ENCODE results near the gene CREG2. TPM values are rescaled to one million over a fixed set of nuclear protein-coding genes. Genes with fewer than 3 reads are reported as not detected.
"Not testable (repeated sequence)": the region's sequence is repeated elsewhere in the genome, so short reads cannot be mapped to it uniquely, and the experiment has no call there.

The CREG2 gene
- polyA plus RNA-seq, 12 donors = 2.2 to 5.1 (median 3.8) TPM; not detected in 2

GRCh38 chr2:101375653-101376052, 11.7 kb downstream of the CREG2 start:
- no peak for DNase-seq

DNA sequence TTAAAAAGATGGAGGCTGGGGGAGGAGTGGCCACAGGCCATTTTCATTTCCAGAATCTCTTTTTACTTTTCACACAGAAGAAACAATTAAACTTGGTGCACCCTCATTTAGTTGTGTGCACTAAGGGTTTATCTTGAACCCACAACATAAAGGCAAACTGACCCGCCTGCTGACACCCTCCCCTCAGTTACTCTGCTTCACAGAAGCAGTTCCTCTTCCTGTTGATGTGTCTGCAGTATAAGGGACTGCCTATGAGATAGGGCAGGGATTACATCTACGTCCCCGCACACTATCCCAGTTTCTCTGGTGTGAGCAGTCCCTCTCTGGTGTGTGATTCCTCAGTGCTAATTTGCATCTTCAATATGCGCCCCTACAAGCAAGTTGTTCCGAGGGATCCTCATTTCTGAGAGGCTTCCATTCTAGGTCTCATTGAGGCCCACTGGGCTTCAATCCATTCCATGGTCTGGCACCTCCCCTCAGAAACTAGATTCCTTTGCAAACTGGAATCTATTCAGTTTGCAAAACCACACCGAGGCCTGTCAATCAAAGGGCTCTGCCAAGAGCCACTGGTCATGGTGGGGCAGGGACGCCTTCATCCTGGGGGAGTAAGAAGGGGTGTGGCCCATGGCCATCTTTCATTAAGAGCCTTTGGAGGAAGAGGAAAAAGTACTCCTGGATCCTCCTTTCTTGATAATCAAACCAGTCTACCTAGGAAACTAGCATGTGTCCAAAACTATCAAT, 12.3 kb downstream of the CREG2 start:
- DNase-seq = no peak

- DNase-seq = no peak
These were observed 14.5 kb downstream of the CREG2 start for GRCh38 chr2:101372792-101373191.

- DNase-seq = no peak
These were observed 15.7 kb downstream of the CREG2 start for GRCh38 chr2:101371636-101372035.

- DNase-seq = no peak
These were observed 18.2 kb downstream of the CREG2 start for GRCh38 chr2:101369100-101369499.

GRCh38 chr2:101368376-101368775, 18.9 kb downstream of the CREG2 start:
- DNase-seq = no peak

GRCh38 chr2:101367508-101367907, 19.8 kb downstream of the CREG2 start:
- no peak for DNase-seq

- DNase-seq = no peak
These were observed 22.4 kb downstream of the CREG2 start for GRCh38 chr2:101364878-101365277.

GRCh38 chr2:101362777-101363176, 24.5 kb downstream of the CREG2 start:
- DNase-seq = no peak

DNA sequence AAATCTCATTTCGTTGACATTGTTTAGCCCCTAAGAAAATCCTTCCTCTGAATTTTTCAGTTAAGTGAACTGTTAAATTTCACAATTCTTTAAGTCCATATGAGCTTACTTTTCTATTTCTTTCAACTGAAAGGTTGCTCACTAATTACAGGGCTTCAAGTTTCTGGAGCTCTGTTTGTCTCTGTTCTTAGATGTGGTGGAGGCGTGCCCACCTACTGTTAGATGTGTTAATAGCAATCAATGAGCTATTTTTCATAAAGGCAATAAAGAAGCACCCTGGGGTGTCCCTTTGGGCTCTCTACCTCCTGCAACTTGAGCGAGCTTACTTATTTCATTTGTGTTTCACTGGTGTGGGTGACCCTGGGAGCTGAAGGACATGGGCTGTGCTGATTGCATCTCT, 25.0 kb downstream of the CREG2 start:
- no peak for DNase-seq

DNA sequence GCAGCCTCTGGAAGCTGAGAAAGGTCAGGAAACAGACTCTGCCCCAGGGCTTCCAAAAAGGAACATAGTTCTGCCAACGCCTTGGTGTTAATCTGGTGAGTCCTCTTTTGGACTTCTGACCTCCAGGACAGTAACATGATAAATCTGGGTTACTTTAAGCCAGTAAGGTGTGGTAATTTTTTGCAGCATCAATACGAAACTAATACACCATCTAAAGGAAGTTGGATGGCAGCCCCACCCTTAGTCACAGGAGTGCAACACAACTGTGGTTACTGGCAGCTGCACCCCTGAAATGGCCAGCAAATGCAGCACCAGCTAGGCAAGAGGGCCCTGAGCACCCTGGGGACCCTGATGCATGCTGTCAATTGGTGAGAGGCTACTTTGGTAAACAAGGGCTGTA, 25.8 kb downstream of the CREG2 start:
- no peak for DNase-seq

- no peak for DNase-seq
These were observed 26.2 kb downstream of the CREG2 start for GRCh38 chr2:101361121-101361520.

GRCh38 chr2:101360232-101360631, 27.1 kb downstream of the CREG2 start:
- DNase-seq = no peak

DNA sequence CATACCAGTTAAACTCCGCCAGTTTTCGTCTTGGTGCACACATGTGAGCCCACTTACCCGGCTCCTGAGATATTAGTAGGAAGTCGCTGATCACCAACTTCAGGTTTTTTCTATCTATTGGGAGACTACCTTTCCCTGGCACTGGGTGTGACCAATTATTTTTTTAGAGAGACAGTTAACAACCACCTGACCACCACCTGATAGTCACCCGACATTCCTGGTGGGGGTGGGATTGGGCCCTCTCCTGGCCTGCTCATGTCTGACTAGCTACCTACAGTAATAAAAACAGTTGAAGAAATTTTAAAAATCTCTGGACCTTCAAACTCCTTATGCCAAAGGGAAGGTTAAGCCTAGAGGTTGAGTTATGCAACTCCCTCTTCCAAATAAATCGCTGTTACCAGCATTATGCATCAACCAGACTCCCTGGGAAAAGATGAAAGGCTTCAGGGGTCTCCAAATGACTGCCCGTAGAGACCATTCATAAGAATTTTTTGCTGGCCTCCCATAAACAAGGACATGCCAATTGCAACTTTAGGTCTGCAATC, 27.8 kb downstream of the CREG2 start:
- no peak for DNase-seq

DNA sequence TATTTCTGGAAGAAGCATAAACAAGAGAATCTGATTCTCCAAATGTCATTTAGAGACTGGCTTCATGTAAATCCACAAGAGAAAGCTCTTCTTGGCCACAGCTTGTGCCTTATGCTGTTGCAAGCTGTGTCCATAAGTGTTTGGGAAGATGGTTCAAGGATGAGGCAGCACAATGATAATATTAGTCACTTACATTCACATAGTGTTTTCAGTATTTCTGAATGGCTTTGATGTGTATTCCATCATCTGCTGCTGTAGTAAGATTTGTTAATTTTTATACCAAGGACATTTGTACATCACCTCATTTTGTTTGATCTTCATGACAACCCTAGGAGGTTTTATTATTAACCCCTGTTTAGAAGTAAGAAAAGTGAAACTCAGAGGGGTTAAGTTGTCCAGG, 29.9 kb downstream of the CREG2 start:
- no peak for DNase-seq

DNA sequence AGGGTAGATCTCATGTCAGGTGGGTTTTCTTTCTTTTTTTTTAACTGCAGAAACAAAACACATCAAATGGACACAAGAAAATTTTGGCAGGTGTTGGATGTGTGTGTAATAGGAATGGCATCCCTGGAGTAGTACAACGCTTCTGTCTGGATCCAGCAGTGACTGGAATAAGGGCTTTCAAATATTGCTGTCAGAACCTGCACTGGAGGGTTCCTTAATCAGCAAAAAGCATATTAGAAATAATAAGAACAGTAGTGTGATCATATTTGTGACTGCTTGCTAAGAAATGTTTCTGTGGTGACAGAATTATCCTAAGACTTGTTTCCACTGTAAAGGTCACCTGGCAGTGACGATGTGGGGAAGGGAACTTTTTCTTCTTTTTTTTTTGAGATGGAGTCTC, 30.8 kb downstream of the CREG2 start:
- no peak for DNase-seq

DNA sequence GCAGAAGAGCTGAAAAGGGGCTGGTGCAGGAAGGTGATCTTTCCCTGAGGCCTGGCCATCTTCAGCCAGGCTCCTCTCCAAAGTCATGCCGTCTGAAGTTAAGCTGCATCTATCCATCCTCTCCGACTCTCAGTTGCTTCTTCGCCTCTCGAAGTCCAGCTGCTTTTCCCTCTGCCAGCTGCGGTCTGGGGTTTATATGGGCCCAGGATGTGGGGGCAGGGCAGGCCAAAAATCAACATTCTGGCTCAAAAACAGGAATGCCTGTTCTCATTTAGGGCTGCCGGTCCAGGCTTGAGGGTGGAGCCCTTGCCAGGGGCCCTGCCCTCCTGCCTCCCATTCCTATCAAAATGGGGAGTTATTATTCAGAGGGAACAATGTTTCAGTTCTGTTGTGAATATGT, 31.2 kb downstream of the CREG2 start:
- DNase-seq = no peak

GRCh38 chr2:101355401-101356054, 31.8 kb downstream of the CREG2 start:
- no peak for DNase-seq

GRCh38 chr2:101354420-101355311, 32.6 kb downstream of the CREG2 start:
- DNase-seq = no peak

DNA sequence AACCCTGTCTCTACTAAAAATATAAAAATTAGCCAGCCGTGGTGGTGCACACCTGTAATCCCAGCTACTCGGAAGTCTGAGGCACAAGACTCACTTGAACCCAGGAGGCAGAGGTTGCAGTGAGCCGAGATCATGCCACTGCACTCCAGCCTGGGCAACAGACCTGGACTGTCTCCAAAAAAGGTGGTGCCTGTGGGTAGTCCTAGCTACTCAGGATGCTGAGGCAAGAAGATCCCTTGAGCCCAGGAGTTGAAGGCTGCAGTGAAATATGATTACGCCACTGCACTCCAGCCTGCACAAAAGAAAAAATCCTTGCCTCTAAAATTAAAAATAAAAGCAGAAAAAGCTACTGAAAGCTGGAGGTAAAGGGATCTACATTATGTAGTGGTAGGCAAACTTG, 34.7 kb downstream of the CREG2 start:
- DNase-seq = not testable (repeated sequence)

DNA sequence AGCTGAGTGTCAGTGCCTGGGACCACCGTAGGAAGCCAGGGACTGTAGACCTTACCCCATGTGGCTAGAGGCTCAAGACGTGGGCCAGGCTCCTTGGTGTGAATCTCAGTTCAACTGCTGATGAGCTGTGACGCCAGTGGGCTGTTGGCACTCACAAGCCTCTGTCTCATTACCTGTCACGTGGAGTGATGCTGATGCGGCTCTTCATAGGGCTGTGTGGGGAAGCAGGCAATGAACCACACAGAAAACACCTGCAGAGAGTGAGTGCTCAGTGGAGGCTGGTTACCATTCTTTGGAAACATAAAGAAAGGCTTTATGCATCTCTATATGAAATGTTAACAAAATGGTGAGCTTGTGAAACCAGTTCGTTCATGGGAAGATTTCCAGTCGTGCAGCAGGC, 36.1 kb downstream of the CREG2 start:
- no peak for DNase-seq

Data from muscle of arm (tissue), 12 donors.